Left forelimb (tissue), 1 donor: ENCODE data around the gene CDH23.
"Not testable (repeated sequence)": the region's sequence is repeated elsewhere in the genome, so short reads cannot be mapped to it uniquely, and the experiment has no call there.

Experiments
- DNase-seq: peaks from one replicate; pipeline ENCODE4 v3.0.0-alpha.2; 2018; ENCODE audit warnings: low spot score

CDH23 gene

DNA sequence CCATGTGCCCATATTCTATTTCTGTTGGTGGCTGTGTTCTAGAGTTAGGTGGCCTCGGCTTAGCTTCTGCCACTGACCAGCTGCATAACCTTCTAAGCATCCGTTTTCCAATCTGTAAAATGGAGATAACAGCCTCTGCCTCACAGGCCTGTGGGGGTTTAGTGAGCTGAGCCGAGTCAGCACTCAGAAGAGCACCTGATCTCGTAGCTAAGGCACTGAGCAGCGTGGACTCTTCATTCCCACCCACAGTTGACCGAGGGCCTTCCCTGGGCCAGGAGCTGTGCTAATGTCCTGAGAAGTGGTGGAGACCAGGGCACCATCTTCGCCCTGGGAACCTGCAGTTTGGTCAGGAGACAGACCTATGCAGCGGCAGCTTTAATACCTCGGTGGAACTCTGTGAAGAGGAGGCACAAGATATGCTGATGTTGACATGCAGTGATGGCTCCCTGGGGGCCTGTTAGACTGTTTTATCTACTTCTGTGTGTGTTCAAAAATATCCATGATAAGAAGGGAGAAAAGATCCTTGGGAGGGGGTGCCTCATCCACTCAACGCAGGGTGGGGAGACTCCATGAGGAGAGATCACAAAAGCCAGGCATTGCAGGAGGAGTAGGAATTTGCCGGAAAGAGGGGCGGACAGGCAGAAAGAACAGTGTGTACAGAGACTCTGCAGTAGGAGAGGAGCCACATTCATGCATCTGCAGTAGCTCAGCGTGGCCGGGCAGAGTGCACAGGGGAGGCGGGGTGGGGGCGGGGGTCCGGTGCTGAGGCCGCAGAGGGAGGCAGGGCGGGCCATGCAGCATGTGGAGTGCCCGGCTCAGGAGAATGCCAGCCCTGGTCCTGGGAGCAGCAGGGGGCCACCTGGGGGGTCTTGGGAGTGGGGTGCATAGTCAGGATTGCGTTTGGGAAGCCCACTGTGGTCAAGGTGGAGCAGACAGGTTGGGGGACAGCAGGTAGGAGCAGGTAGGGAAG, 186.1 kb downstream of the CDH23 start:
- DNase-seq, result no peak

DNA sequence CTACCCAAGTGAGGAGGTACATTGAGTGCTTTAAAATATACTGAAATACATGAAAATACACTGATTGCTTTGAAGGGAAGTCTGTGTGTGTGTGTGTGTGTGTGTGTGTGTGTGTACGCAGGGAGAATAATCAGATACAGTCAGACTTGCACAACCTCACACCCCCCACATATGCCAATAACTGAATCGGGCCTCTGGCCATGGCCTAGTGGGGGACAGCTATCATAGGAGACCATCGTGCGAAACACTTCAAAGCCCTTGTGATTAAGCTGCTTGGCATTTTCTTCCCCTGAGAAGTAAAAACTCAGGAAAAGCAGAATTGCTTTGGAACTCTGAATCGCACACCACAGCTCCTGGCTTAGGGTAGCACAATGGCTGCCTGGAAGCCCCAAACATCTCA, 187.7 kb downstream of the CDH23 start:
- DNase-seq, result no peak

DNA sequence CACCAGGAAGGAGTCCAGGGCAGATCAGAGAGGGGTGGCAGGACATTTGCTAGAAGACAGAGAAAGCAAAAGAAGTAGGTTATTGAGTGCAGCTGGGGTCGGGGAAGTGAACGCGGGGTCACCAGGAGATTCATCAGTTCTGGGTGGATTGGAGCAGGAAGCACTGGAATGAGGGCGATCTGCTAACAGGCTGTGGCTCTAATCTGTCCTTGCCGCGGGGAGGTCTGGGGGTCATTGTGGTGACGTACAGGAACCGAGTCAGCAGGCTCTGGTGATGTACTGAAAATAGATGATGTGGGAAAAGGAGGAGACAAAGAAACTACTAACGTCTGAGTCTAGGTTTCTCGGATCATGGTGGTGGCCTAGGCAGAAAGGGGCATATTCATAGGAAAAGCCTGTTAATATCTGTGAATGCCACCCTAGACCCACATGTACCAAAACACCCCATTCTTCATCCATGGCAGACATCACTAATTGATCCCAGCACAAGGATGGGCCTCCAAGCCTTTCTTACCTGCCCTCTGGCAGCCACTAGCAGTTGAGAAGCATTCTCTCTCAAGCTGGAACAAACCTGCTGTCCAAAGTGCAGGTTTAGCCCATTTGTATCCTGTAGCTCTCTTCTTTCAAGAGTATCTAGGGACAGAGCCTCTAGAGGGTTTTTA, 188.3 kb downstream of the CDH23 start:
- no peak for DNase-seq

DNA sequence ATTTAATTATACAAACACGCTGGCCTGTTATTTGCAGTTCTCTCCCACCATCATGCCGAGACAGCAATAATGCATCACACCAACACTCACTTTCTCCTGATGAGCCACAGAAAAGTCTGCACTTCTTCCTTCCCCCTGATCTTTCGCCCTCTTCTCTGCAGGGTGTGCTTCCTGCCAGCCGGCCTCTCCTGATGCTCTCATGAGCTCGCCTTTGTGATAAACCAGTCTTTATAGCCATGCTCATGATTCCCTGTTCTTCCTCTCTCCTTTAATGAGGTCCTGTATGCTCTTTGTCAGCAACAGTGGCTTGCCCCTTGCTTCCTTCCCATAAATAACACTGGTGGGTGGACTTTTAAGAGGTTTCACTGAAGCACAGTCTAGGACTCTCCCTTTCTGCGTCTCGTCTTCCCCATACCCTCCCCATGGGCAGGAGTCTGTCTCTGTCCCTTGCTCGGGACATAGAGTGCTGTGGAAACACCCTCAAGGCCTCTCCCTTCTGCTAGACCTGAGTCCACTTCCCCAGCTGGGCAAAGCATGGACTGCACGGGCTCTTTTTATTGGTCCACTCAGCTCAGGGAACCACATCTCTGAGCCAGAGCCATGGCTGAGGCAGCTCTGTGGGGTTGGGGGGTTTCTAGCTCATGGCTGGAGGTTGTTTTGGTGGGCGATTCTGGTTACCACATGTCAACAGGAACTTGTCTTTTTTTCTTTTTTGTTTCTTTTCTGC, 189.0 kb downstream of the CDH23 start:
- no peak for DNase-seq

DNA sequence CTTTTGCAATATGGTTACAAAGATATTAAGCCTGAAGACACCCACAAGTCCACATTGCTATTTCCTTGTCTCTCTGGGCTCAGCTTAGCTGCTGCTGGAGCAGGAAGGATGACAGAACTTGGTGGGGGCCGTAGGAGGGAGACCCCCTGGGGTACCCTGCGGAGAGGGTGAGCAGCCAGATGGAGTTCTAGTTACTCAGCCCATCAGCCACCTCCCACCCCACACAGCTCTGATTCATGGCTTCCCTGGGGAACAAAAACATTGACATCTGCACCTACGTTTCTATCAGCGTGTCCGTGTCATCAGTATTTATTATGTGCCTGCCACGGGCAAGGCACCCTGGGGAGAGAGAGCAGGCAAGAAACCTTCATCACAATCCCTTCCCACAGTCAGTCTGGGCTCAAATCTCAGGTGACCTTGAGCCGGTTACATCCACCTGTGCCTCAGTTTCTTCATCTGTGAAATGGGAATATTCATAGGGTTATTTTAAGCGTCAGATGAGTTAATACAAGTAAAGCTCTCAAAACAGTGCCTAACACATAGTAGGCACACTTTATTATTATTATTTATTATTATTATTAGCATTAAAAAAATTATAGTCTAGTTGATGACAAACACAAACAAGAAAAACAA, 191.3 kb downstream of the CDH23 start:
- DNase-seq, result no peak

DNA sequence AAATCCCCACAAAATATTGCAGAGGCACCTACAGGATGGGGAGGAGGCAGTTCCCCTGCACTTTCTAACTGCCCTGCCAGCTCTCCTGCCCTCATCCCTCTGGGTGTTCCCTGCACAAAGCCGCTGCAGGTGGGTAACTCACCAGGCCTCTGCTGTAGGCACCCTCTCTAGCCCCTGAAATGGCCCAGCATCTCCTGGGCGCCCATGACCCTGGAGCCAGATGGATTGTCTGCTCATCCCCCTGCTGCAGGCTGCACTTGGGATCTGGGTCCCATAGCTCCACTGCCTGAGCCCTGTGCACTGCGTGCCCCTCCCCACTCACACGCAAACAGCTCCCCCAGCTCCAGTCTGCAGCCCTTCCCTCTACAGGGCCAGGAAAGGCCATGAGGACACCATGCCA, 192.0 kb downstream of the CDH23 start:
- DNase-seq, result no peak

DNA sequence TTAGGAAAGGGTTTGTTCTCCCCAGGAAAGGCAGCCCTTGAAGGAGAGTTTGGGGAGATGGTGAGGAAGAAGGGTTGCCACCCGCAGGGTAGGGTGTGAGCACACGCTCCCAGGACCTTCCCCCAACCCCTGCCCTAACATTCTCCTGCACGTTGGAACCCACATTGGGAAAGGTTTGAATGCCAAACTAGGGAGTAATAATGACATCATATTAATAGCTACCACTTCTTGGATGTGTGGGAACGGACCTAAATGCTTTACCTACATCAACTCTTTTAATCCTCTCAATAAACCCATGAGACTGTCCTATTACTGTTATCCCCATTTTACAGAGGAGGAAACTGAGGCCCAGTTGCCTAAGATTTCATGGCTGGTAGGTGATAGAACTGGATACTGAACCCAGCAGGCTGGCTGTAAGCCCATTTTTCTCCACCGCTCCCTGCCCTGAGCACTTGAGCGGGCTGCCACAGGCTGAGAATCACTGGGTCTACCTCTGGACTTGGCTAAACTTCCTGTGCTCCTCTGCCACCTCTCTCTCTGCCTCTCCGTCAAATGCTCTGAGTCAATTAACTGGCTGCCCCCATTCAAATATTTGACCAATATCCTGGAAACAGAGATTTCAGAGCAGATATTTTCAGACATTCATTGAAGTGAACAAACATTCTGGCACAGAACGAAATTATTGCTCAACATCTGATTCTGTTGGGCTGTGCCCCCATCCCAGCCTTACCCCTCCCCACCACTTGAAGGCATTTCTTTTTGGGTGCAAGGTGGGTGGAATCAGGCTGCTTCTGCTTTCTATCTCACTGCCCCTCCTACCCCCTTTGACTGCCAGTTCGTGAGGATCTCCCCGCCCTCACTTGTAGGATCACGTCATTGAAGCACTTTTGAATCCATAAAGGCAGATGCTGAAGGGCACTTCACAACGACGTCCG, 193.2 kb downstream of the CDH23 start:
- DNase-seq, result no peak

DNA sequence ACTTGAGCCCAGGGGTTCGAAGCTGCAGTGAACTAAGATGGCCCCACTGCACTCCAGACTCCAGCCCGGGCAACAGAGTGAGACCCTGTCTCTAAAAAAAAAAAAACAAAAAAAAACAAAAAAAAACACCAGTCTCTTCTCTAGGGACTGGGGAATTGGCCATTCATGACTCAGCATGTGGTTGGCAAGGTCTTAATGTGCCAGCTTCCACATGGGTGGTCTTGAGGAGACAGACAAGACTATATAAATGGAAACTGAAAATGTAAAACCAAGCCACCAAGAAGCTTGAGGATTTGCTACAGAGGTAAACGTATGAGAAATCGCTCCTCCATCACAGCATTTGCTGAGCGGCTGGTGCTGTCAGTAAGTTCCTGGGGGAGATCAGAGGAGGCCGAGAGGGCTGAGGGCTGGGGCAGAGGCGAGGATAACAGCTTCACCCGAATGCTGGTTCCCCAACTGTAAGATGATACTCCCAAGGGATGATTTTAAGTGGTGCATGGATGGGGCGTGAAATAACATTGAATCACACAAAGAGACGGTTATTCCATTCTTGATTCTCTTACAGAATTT, 194.1 kb downstream of the CDH23 start:
- DNase-seq, result no peak

DNA sequence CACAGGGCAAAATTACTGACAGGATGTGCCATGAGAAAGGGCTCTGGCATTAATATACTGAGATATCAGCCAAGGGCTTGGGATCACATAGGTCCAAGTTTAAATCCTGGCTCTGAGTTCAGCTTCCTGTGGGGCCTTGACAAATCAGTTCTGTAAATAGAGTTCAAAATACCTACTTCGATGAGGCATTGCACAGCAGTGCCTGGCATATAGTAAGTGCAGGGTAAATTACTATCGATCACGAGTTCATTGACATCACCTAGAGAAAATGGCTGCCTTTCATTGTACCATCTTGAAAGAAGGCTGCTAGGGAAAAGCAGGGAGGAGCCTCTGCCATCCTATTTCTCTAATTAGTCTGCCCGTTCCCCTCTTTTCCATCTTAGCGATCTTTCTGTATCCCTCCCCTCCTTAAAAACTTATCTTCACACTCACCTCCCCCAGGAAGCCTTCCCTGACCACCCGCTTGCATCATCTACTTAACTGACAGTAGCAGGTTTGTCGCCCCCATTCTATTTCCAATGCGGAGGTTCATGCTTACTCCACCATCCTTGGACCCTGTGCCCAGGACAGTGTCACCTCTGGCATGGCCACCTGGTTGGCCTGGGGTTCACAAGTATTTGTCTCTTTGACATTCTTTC, 198.3 kb downstream of the CDH23 start:
- DNase-seq, result no peak

DNA sequence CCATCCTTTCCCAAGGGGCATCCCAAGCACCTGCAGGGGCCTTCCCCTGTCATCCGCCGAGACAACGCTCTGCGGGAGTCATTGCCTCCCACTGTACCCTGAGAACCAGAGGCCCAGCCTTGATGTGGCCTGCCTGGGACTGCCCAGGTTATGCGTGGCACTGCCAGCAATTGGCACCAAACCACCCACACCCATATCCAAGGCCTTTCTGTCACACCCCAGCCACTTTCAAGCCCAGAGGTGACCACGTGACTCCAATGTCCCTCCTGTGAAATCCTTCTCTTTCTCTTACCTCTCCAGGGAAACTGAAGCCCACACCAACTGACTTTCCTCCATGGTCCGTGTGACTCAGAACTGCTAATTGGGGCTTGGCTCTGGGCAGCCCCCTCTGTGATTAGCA, 198.9 kb downstream of the CDH23 start:
- DNase-seq, result no peak

DNA sequence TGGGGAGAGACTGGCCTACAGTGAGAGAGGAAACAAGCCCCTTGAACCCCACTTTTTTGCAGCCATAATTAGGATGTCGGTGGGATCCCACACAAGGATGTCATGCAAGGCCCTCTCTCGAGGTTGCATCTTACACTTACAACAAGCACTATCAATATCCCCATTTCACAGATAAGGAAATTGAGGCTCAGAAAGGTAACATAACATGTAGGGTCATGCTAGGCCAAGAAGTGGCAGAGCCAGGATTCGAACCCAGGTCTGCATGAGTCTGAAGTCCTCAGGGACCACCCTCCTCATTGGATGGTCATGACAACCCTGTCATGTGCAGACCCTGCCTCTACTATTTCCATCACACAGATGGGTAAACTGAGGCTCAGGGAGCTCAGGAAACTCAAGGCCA, 199.4 kb downstream of the CDH23 start:
- DNase-seq, result no peak

DNA sequence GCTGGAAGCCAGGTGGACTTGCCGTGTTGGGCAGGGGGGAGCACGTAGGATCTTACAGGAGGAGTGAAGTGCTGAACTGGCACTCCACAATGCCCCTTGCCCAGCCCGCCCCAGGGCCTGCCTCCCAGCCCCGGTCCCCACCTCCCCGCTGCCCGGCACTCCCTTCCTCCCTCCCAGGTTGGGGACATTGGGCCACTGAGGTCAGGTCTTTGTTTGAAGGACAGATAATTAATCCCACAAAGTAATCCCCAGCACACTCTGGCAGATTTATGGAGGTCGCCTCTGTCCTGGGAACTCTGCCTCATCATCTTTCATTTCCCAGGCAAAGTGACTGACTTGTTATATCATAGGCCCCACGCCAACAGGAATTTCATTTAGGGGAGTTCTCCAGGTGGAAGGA, 200.0 kb downstream of the CDH23 start:
- DNase-seq, result no peak

DNA sequence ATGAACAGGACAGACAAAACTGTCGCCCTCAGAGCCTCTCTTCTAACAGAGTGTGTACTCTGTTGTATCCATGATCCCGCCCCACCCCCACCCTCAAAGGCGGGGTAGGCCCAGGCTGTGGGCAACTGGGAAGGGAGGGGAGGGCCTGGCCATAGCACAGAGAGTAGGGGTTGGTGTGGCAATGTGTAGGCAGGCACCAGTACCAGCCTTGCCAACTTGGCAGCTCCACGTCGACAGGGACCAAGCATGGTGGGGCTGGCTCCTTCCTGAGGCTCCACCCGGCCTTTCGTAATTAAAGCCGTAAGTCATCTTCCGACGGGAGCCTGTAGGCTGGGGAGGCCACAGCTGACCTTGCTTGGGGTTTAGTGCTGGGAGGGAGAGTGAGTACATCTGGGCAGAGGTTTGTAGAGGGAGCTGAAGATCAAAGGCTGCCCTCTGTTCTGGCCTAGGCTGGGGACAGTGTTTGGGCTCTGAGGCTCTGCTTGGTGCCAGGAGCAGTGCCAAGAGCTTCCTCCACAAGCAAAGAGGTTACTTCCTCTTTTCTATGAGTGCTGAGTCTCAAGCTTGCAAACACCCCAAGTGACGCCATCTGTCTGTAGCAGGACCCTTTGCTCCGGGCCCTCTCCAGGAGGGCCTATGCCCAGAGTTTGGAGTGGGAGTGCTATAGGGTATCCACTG, 201.2 kb downstream of the CDH23 start:
- no peak for DNase-seq

DNA sequence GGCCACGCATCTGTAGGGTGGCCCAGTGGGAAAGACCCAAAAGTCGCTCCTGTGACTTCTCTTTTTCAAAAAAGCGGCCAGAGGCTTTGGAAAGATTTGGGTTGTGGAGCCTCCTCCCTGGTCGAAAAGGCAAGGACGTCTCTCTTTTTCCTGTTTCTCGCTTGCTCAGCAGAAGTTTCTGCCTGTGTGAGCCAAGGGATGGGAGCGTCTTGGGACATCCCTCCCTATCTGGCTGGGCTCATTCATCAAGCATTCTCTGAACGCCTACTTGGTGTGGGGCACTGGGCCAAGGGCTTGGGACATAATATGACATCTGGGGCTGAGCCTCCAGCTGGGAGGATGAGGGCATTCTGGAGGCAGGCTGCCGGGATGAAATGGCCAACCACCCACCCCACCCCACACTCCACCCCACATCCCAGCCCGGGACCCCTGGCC, 201.9 kb downstream of the CDH23 start:
- DNase-seq, result no peak

DNA sequence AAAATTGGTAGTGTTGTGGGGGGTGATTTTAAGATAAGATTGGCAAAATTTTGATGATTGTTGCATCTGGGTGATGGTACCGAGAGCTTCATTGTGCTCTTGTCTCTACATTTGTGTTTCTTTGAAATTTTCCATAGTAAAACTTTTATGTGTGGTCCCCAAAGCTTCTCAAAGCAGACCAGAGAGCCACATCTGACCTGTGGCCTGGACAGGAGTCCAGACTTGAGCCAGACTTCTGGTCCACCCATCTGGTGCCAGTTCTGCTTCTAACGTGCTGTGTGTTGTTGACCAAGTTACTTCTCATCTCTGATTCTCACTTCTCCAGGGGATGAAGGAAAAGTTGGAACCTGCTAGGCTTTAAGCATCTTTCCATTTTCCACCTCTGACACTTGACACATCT, 202.8 kb downstream of the CDH23 start:
- no peak for DNase-seq

DNA sequence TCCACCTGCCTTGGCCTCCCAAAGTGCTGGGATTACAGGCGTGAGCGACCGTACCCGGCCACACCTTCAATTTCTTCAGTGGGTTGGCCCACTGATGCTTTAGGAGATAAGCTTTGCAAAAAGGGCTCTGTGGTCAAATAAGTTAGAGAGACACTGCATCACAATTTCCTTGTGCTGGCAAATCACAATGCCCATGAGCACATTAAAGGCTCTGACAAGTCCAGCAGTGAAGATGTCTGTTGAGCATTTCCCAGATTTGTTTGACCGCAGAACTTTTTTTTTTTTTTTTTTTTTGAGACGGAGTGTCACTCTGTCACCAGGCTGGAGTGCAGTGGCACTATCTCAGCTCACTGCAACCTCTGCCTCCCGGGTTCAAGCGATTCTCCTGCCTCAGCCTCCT, 203.5 kb downstream of the CDH23 start:
- not testable (repeated sequence) for DNase-seq

DNA sequence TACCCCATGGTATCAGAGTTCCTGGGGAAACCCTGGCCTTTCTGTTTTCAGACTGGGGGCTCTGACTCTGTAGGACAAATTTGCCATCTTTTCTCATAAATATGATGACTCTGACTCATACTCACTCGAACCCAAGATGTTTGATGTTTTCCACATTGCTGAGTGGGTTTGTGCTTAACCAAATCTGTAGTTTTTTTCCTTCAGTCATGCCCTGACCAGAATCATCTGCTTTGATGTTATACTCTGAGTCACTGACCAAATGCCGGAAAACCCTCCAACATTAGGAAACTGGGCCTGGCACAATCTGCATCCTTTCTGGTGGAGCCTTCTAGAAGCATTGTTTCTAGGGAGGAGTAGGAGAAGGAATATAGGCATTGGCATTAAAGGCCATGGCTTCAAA, 204.1 kb downstream of the CDH23 start:
- DNase-seq, result no peak

DNA sequence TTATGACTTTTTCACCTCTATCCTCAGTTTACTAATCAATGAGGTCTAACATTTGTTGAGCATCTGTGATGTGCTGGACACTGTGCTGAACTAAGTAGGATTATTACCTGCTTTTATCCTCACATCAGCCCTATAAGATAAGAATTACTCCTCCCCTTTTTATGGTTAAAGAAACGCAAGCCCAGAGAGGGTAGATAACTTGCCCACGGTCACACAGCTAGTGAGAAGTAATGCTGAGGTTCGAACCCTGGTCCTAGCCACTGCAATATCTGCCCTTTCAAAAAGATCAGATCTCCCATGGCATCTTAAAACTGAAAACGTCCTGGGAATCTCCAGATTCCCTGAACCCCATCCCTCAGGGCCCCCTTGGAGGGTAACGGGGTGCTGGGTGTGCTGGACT, 204.6 kb downstream of the CDH23 start:
- DNase-seq, result no peak

DNA sequence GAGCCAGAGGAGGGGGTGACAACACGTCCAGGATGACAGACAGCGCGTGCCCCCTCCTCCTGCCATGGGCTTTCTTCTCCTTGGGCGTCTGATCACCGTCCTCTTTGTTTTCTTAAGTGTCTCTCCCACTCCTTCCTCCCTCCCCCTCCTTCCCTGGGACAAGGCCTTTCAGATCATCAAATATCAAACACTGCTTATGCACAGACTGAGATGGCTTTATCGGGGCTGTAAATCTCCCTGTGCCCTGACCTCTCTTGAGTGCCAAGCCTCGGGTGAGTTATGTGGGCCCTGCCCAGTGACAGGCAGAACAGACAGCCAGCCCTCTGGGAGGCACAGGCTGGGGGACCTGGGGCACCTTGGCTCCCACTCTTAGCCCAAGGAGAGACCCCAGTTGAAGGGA, 206.4 kb downstream of the CDH23 start:
- no peak for DNase-seq

DNA sequence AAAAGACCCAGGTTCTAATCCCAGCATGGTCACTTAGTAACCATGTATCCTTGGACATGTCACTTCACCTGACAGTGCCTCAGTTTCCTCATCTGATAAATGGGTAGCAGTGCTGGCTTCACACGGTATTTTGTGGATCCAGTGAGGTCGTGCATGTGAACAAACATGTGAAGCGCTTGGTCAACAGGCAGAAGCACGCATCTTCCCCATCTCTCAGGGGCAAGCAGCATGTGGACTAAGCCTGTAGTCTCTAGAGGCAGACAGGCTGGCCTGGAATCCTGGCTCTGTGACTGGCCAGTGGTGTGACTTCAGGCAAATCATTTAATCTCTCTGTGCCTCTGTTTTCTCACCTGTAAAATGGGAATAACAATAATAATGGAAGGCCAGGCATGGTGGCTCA, 207.0 kb downstream of the CDH23 start:
- DNase-seq, result no peak
